Measurements from ENCODE around the gene FANCI. TPM values are rescaled to one million over a fixed set of nuclear protein-coding genes. Genes with fewer than 3 reads are reported as not detected.

The FANCI gene
- total and polyA plus RNA-seq, 8 donors, result 19.8 to 56.3 (median 34.2) TPM

- no peaks in the 10 kb centered on the region for H3K27me3 ChIP-seq
- DNase-seq, result no peak
- no peaks in the 10 kb centered on the region for H3K9me3 ChIP-seq
- intact Hi-C loops (cut with DNase I), result no loop called here
- TF ChIP-seq CTCF (IDR thresholded peaks at IDR 0.05), result no peak
- peaks cover 0 to 98% of the 10 kb centered on the region in 2 donors for H3K36me3 ChIP-seq
- ATAC-seq, result no peak
- H3K4me3 ChIP-seq, result no peak overlapping the region
- H3K27ac ChIP-seq, result no peak overlapping the region
- peaks cover 0 to 7% of the 10 kb centered on the region in 2 donors for H3K4me1 ChIP-seq
These were observed 81.4 kb downstream of the FANCI start for GRCh38 chr15:89325039-89325803.

- Histone ChIP-seq H3K27ac (no peak overlapping the region), H3K4me3 (no peak overlapping the region), H3K27me3 (no peaks in the 10 kb centered on the region), H3K36me3 (peaks cover 0 to 98% of the 10 kb centered on the region in 2 donors), H3K9me3 (no peaks in the 10 kb centered on the region), H3K4me1 (peaks cover 2 to 18% of the 10 kb centered on the region in 2 donors)
- TF ChIP-seq CTCF (IDR thresholded peaks at IDR 0.05), result no peak
- ATAC-seq (no peak), DNase-seq (no peak)
- intact Hi-C loops (cut with DNase I), result no loop called here
These were observed 82.5 kb downstream of the FANCI start for GRCh38 chr15:89326316-89326715.

- Histone ChIP-seq H3K4me1 (peaks cover 10 to 26% of the 10 kb centered on the region in 2 donors), H3K36me3 (peaks cover 0 to 98% of the 10 kb centered on the region in 2 donors), H3K4me3 (no peak overlapping the region), H3K27ac (no peak overlapping the region), H3K9me3 (no peaks in the 10 kb centered on the region), H3K27me3 (no peaks in the 10 kb centered on the region)
- TF ChIP-seq CTCF (IDR thresholded peaks at IDR 0.05), result no peak
- ATAC-seq, result no peak
- intact Hi-C loops (cut with DNase I), result no loop called here
- DNase-seq, result no peak
These were observed 83.3 kb downstream of the FANCI start for GRCh38 chr15:89327113-89327512.

GRCh38 chr15:89328398-89329254 lies 84.8 kb downstream of the FANCI start:
- intact Hi-C loops (cut with DNase I), result no loop called here
- ATAC-seq (no peak), DNase-seq (no peak)
- Histone ChIP-seq H3K36me3 (peaks cover 0 to 97% of the 10 kb centered on the region in 2 donors), H3K4me3 (no peak overlapping the region), H3K4me1 (peaks cover 25 to 41% of the 10 kb centered on the region in 2 donors), H3K27me3 (no peaks in the 10 kb centered on the region), H3K9me3 (no peaks in the 10 kb centered on the region), H3K27ac (no peak overlapping the region)
- TF ChIP-seq CTCF (IDR thresholded peaks at IDR 0.05), result no peak

Measured in left lung (tissue), 10 donors.